Adrenal gland (tissue), 5 donors: Measurements from ENCODE around the gene TMEM132D.

Experiments
- POLR2A ChIP-seq, 2 donors: fragments of 450-650 bp; IDR thresholded peaks; one replicate each; pipeline ENCODE4 v1.6.1; 2017; ENCODE audit warnings: antibody characterized with exemption in 2 of 2, mild to moderate bottlenecking in 2 of 2, moderate library complexity in 1 of 2
- TF ChIP-seq, protein P1 (sequence below), 6 experiments: fragments of 450-650 bp in 4 of 6; fragments of 200-600 bp in 2 of 6; sonication (generic) in 1 of 6; IDR thresholded peaks; 1 replicate in 5 of 6; 2 replicates in 1 of 6; pipeline versions ENCODE4 v1.5.1 to v1.8.0; 2016 to 2021; ENCODE audit warnings: antibody characterized with exemption in 6 of 6, mild to moderate bottlenecking in 2 of 6, moderate library complexity in 1 of 6
- donor health status: DM: no; HTN: no; CAD: no.

DNA sequence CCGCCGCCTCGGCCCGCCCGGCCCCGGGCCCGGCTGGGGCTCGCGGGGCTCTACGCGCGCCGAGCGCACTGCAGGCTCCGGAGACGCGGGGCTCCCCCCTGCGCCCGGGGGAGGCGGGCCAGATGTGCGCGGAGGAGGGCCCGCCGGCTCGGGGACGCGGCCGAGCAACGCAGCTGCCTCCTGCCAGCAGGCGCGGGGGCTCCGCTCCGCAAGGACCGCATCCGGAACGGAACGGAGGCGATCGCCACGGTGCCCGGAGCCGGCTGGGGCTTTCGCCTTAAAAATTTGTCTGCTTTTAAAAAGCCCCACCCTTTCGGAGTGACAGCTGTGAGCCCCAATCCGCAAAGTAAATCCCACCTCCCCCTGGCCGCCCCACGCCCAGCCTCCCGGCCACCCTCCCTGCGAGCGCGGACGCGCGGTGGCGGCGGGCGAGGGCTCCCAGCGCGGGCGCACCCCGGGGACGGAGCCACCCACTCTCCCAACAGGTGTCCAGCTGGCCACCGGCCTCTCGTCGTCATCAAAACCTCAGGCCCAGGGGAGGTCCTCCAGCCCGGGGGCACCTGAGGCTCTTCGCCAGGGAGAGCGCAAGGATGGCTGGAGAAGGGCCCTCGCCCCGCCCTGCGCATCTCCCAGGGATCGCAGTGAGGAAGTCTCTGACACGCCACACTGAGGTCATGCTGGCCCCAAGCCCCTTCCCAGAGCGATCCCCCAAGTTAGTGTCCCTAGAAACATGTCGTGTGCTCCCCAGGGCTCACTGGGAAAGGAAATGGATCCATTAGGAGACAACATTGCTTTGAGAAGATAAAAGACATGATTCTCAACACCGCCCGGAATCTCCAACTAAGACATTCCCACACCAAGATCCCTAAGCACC lies at the start of gene TMEM132D:
- TF ChIP-seq, protein P1, sequence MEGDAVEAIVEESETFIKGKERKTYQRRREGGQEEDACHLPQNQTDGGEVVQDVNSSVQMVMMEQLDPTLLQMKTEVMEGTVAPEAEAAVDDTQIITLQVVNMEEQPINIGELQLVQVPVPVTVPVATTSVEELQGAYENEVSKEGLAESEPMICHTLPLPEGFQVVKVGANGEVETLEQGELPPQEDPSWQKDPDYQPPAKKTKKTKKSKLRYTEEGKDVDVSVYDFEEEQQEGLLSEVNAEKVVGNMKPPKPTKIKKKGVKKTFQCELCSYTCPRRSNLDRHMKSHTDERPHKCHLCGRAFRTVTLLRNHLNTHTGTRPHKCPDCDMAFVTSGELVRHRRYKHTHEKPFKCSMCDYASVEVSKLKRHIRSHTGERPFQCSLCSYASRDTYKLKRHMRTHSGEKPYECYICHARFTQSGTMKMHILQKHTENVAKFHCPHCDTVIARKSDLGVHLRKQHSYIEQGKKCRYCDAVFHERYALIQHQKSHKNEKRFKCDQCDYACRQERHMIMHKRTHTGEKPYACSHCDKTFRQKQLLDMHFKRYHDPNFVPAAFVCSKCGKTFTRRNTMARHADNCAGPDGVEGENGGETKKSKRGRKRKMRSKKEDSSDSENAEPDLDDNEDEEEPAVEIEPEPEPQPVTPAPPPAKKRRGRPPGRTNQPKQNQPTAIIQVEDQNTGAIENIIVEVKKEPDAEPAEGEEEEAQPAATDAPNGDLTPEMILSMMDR (IDR thresholded peaks at IDR 0.05) = no peak
- TF ChIP-seq POLR2A (IDR thresholded peaks at IDR 0.05) = no peak
